Neuronal stem cell (in vitro differentiated cells): Measurements from ENCODE around the gene UXS1.

ENCODE experiments used
- DNase-seq: peaks from one replicate; pipeline ENCODE4 v3.0.0-alpha.2; 2013; ENCODE audit warnings: low spot score
- H2AFZ ChIP-seq: one replicate; pipeline ENCODE4 v1.6.1; 2013; ENCODE audit warnings: mild to moderate bottlenecking, low read length, inconsistent platforms
- H2AK5ac ChIP-seq: 2 replicates; pipeline ENCODE4 v1.6.1; 2013; ENCODE audit warnings: low read depth, mild to moderate bottlenecking, inconsistent platforms, low read length, moderate library complexity, mixed read lengths
- H2BK120ac ChIP-seq: 2 replicates; pipeline ENCODE4 v1.6.1; 2013; ENCODE audit warnings: low read depth, mild to moderate bottlenecking, inconsistent platforms, low read length, moderate library complexity, mixed read lengths
- H2BK12ac ChIP-seq: one replicate; pipeline ENCODE4 v1.6.1; 2013; ENCODE audit warnings: low read length, inconsistent platforms
- H2BK15ac ChIP-seq: 2 replicates; pipeline ENCODE4 v1.6.1; 2013; ENCODE audit warnings: mild to moderate bottlenecking, low read length, inconsistent platforms, mixed read lengths
- H2BK5ac ChIP-seq: one replicate; pipeline ENCODE4 v1.6.1; 2013; ENCODE audit warnings: inconsistent platforms, mild to moderate bottlenecking, low read length, moderate library complexity
- H3K14ac ChIP-seq: one replicate; pipeline ENCODE4 v1.6.1; 2013; ENCODE audit warnings: low read length, inconsistent platforms
- H3K18ac ChIP-seq: 2 replicates; pipeline ENCODE4 v1.6.1; 2013; ENCODE audit warnings: low read length, inconsistent platforms
- H3K23ac ChIP-seq: 2 replicates; pipeline ENCODE4 v1.6.1; 2013; ENCODE audit warnings: low read depth, mild to moderate bottlenecking, mixed read lengths, low read length, inconsistent platforms; ENCODE audit not compliant: poor library complexity
- H3K27ac ChIP-seq: replicated peaks from 3 replicates; pipeline ENCODE4 v1.5.1; 2013; ENCODE audit warnings: low read length, inconsistent platforms
- H3K27me3 ChIP-seq, 3 experiments: 2 replicates each; pipeline ENCODE4 v1.6.1; 2013; ENCODE audit warnings: low read length in 3 of 3, mild to moderate bottlenecking in 2 of 3, inconsistent platforms in 1 of 3, low read depth in 1 of 3, mixed read lengths in 1 of 3, moderate library complexity in 1 of 3; ENCODE audit not compliant: control insufficient read depth in 3 of 3, insufficient read depth in 3 of 3
- H3K36me3 ChIP-seq, 2 donors: replicated peaks in 1 of 2; 2 replicates each; pipeline ENCODE4 v1.6.1; 2013; ENCODE audit warnings: low read length in 2 of 2; ENCODE audit not compliant: control insufficient read depth in 2 of 2, insufficient read depth in 2 of 2
- H3K4ac ChIP-seq: 2 replicates; pipeline ENCODE4 v1.6.1; 2013; ENCODE audit warnings: inconsistent platforms, mild to moderate bottlenecking, low read length, moderate library complexity
- H3K4me1 ChIP-seq, 2 donors: 1 replicate in 1 of 2; 2 replicates in 1 of 2; pipeline ENCODE4 v1.6.1; 2013; ENCODE audit warnings: low read length in 2 of 2, low read depth in 1 of 2; ENCODE audit not compliant: control insufficient read depth in 2 of 2, insufficient read depth in 1 of 2
- H3K4me2 ChIP-seq: one replicate; pipeline ENCODE4 v1.6.1; 2013; ENCODE audit warnings: mild to moderate bottlenecking, low read length, inconsistent platforms; ENCODE audit not compliant: insufficient read depth, poor library complexity, severe bottlenecking
- H3K4me3 ChIP-seq, 2 donors: 2 replicates each; pipeline ENCODE4 v1.5.1; 2013; ENCODE audit warnings: low read length in 2 of 2, mild to moderate bottlenecking in 2 of 2, inconsistent platforms in 1 of 2, moderate library complexity in 1 of 2
- H3K79me1 ChIP-seq: one replicate; pipeline ENCODE4 v1.6.1; 2013; ENCODE audit warnings: low read depth, mild to moderate bottlenecking, inconsistent platforms, low read length, moderate library complexity
- H3K9ac ChIP-seq: one replicate; pipeline ENCODE4 v1.6.1; 2013; ENCODE audit warnings: mild to moderate bottlenecking, low read depth, low read length, inconsistent platforms; ENCODE audit not compliant: poor library complexity
- H3K9me3 ChIP-seq, 2 donors: replicated peaks in 1 of 2; 2 replicates each; pipeline versions ENCODE3 to v1.6.1; 2013; ENCODE audit warnings: low read length in 2 of 2, mild to moderate bottlenecking in 2 of 2, inconsistent platforms in 1 of 2, low read depth in 1 of 2, mixed read lengths in 1 of 2, moderate library complexity in 1 of 2; ENCODE audit not compliant: control insufficient read depth in 2 of 2, insufficient read depth in 1 of 2
- H4K8ac ChIP-seq: one replicate; pipeline ENCODE4 v1.6.1; 2013; ENCODE audit warnings: low read depth, mild to moderate bottlenecking, inconsistent platforms, low read length, moderate library complexity
- H4K91ac ChIP-seq: one replicate; pipeline ENCODE4 v1.6.1; 2013; ENCODE audit warnings: low read length, low read depth, mild to moderate bottlenecking, inconsistent platforms; ENCODE audit not compliant: poor library complexity
- WGBS, 2 donors: extraction: QIAGEN DNeasy Blood & Tissue Kit; methylation state at CpG; one replicate each; pipeline ENCODE4 v1.1.7; 2013; ENCODE audit warnings: missing lambda C conversion rate in 2 of 2, mixed read lengths in 1 of 2; ENCODE audit not compliant: insufficient read length in 2 of 2, insufficient replicate concordance in 1 of 2; ENCODE audit errors: extremely low coverage in 2 of 2; 5-methylcytosine and 5-hydroxymethylcytosine counted together

The UXS1 gene

GRCh38 chr2:106115665-106116064, 78.4 kb downstream of the UXS1 start:
- Histone ChIP-seq H2AFZ (no peak overlapping the region), H2BK120ac (no peak overlapping the region), H3K27ac (no peak overlapping the region), H3K4me2 (no peak overlapping the region), H3K14ac (no peak overlapping the region), H3K23ac (no peak overlapping the region), H3K79me1 (peaks cover 3% of the 10 kb centered on the region), H2BK12ac (no peak overlapping the region), H3K4me3 (no peak overlapping the region), H3K18ac (no peak overlapping the region), H3K27me3 (no peaks in the 10 kb centered on the region), H2BK5ac (no peak overlapping the region), H4K8ac (no peak overlapping the region), H3K9ac (no peak overlapping the region), H2BK15ac (no peak overlapping the region), H3K9me3 (no peaks in the 10 kb centered on the region), H3K4me1 (peaks cover 7 to 8% of the 10 kb centered on the region in 2 donors), H2AK5ac (no peak overlapping the region), H3K36me3 (peaks cover 31 to 83% of the 10 kb centered on the region in 2 donors), H3K4ac (no peak overlapping the region), H4K91ac (no peak overlapping the region)
- WGBS, 2 donors, result no CpG with 5 or more reads among the region's 4 CpGs
- no peak for DNase-seq

- no peak overlapping the region for H3K18ac ChIP-seq
- no peak overlapping the region for H2BK12ac ChIP-seq
- H3K36me3 ChIP-seq, result peaks cover 29 to 83% of the 10 kb centered on the region in 2 donors
- no peak overlapping the region for H3K14ac ChIP-seq
- no peak overlapping the region for H2BK15ac ChIP-seq
- peaks cover 3% of the 10 kb centered on the region for H3K79me1 ChIP-seq
- H3K27me3 ChIP-seq, result no peaks in the 10 kb centered on the region
- no peak overlapping the region for H2AFZ ChIP-seq
- H3K4me2 ChIP-seq, result no peak overlapping the region
- H3K4me3 ChIP-seq, result no peak overlapping the region
- H2AK5ac ChIP-seq, result no peak overlapping the region
- WGBS, 2 donors, result no CpG with 5 or more reads among the region's 2 CpGs
- peaks cover 10% of the 10 kb centered on the region in 2 donors for H3K4me1 ChIP-seq
- no peak overlapping the region for H2BK120ac ChIP-seq
- H2BK5ac ChIP-seq, result no peak overlapping the region
- no peak overlapping the region for H4K8ac ChIP-seq
- no peak overlapping the region for H4K91ac ChIP-seq
- H3K9me3 ChIP-seq, result no peaks in the 10 kb centered on the region
- DNase-seq, result no peak
- no peak overlapping the region for H3K27ac ChIP-seq
- H3K23ac ChIP-seq, result no peak overlapping the region
- no peak overlapping the region for H3K4ac ChIP-seq
- no peak overlapping the region for H3K9ac ChIP-seq
Measured at GRCh38 chr2:106115250-106115649, 78.9 kb downstream of the UXS1 start.

GRCh38 chr2:106114166-106114565, 79.9 kb downstream of the UXS1 start:
- Histone ChIP-seq H3K27me3 (no peaks in the 10 kb centered on the region), H3K9me3 (no peaks in the 10 kb centered on the region), H4K8ac (no peak overlapping the region), H3K14ac (no peak overlapping the region), H3K4me1 (peaks cover 10 to 19% of the 10 kb centered on the region in 2 donors), H2BK5ac (no peak overlapping the region), H3K18ac (no peak overlapping the region), H3K27ac (no peak overlapping the region), H4K91ac (no peak overlapping the region), H2BK120ac (no peak overlapping the region), H2AFZ (no peak overlapping the region), H3K4ac (no peak overlapping the region), H3K23ac (no peak overlapping the region), H2AK5ac (no peak overlapping the region), H3K4me3 (no peak overlapping the region), H3K79me1 (peaks cover 3% of the 10 kb centered on the region), H2BK15ac (no peak overlapping the region), H2BK12ac (no peak overlapping the region), H3K4me2 (no peak overlapping the region), H3K9ac (no peak overlapping the region), H3K36me3 (peaks cover 28 to 80% of the 10 kb centered on the region in 2 donors)
- no peak for DNase-seq
- WGBS, 2 donors, result no CpG with 5 or more reads among the region's 4 CpGs

GRCh38 chr2:106113361-106113966, 80.6 kb downstream of the UXS1 start:
- H3K9ac ChIP-seq, result no peak overlapping the region
- H3K14ac ChIP-seq, result no peak overlapping the region
- H3K9me3 ChIP-seq, result no peaks in the 10 kb centered on the region
- H3K36me3 ChIP-seq, result peaks cover 34 to 82% of the 10 kb centered on the region in 2 donors
- no peaks in the 10 kb centered on the region for H3K27me3 ChIP-seq
- no peak overlapping the region for H3K4me2 ChIP-seq
- H2BK120ac ChIP-seq, result no peak overlapping the region
- no peak overlapping the region for H3K23ac ChIP-seq
- no CpG with 5 or more reads among the region's 13 CpGs for WGBS, 2 donors
- no peak overlapping the region for H2BK15ac ChIP-seq
- no peak overlapping the region for H3K18ac ChIP-seq
- H2BK12ac ChIP-seq, result no peak overlapping the region
- no peak overlapping the region for H4K91ac ChIP-seq
- H2AFZ ChIP-seq, result no peak overlapping the region
- no peak overlapping the region for H3K4me3 ChIP-seq
- no peak overlapping the region for H4K8ac ChIP-seq
- H3K4me1 ChIP-seq, result peaks cover 8 to 19% of the 10 kb centered on the region in 2 donors
- H2AK5ac ChIP-seq, result no peak overlapping the region
- H3K79me1 ChIP-seq, result peaks cover 3% of the 10 kb centered on the region
- no peak for DNase-seq
- H3K4ac ChIP-seq, result no peak overlapping the region
- no peak overlapping the region for H2BK5ac ChIP-seq
- no peak overlapping the region for H3K27ac ChIP-seq
